Astrocyte of the spinal cord (primary cell): ENCODE data around the gene PPP1CC.
A peak's percentile ranks its signal among the peaks of the same experiment; 100 is the strongest.

ENCODE experiments used
- DNase-seq: peaks from one replicate; pipeline ENCODE4 v3.0.0; 2011; ENCODE audit warnings: low read depth, low spot score
- H3K4me3 ChIP-seq: 2 replicates; pipeline ENCODE4 v1.5.1; 2011; ENCODE audit warnings: low read depth, mild to moderate bottlenecking, low read length, moderate library complexity
- CTCF ChIP-seq: IDR thresholded peaks from 2 replicates; pipeline ENCODE4 v1.5.1; 2012; ENCODE audit warnings: low read depth, mild to moderate bottlenecking, low read length, inconsistent platforms
- in situ Hi-C: cut with HindIII; loops from 2 replicates; pipeline ENCODE4 v1.10.0; 2017; ENCODE audit warnings: low sequenced_read_pairs

The PPP1CC gene

DNA sequence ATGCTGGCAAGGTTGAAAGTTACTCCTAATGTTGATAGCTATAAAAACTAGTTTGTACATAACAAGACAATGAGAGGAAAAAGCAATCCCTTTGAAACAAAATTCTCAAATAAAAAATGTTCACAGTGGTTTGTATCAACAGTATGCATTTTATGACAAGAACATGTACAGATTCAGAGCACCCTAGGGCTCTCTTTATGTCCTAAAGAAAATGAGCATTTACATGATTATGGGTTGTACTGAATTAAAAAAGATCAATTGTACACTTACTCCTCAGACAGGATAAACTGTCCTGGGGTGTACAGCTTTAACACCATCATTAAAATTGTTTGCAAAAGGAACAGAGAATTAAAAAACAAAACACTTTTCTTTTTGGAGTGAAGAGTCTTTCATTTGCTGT is 22.2 kb downstream of the PPP1CC start:
- no peak for TF ChIP-seq CTCF
- in situ Hi-C loops, result no loop called here
- DNase-seq, result no peak
- no peak overlapping the region for H3K4me3 ChIP-seq

DNA sequence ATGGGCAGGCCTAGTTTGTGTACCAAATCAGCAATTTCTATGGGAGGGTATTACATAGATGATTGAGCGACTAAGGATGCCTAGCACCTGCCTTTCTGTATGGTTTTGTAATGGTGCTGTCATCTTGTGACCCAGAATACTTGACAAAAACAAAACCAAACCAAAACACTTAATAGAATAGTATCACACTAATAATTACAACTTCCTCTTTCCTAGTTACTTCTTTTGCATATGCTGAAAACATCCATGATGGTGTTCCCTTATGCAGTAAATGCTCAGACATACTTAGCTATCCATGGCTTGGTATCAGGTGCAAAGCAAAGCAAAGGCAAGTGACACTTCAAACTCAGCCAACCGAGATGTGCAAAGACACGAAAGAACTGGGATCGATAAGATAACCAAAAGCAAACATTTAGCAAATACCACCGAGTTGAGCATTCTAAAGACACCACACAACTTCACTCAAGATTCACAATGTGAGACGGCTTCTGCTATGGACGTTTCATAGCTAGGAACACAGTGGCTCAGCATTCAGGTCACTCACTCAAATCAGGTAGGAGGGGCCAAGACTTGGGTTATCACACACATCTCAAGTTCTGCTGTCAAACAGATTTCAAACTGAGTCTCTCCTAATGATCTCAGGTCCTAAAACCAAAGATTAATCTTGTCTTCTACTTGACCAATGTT is 24.3 kb downstream of the PPP1CC start:
- in situ Hi-C loops, result no loop called here
- DNase-seq, result no peak
- H3K4me3 ChIP-seq, result no peak overlapping the region
- TF ChIP-seq CTCF, result no peak

DNA sequence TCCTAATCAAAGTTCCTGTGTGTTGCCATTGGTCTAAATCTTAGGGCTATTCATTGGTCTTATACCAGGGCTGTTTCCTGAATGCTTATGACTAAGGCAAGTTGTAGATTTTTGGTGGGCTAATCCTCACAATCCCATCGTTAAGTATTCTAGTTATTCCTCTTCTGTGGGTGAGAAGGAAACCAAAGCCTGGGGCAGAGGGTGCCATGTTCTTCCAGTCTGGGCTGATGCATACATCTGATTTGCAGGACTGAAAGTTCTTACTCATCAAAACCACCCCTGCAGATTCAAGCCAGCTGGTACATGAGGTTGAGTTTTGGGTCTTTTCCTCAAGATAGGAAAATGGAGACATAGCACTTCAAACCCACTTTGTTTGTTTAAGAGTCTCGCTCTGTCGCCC is 25.7 kb downstream of the PPP1CC start:
- DNase-seq, result no peak
- H3K4me3 ChIP-seq, result no peak overlapping the region
- TF ChIP-seq CTCF, result no peak
- in situ Hi-C loops, result no loop called here

DNA sequence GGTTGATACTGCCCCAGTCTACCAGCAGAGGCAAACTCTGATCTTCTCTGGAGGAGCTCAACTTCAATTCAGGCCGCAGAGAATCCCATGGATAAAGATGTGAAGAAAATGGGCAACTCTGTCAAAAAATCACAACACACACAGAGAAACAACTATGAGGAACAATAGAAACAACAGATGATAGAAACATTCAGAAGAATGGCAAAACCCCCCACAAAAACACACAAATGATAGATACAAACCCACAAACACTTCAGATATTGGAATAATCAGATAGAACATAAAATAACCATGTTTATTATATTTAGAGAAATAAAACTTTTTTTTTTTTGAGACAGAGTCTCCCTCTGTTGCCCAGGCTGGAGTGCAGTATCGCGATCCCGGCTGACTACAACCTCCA is 33.8 kb downstream of the PPP1CC start:
- in situ Hi-C loops, result no loop called here
- DNase-seq, result no peak
- H3K4me3 ChIP-seq, result no peak overlapping the region
- TF ChIP-seq CTCF, result no peak

- in situ Hi-C loops, result no loop called here
These were observed 37.4 kb downstream of the PPP1CC start for GRCh38 chr12:110705309-110705708.

GRCh38 chr12:110704750-110705149 is 37.9 kb downstream of the PPP1CC start:
- in situ Hi-C loops, result no loop called here
- DNase-seq, result no peak
- peak; percentile 25 for TF ChIP-seq CTCF
- no peak overlapping the region for H3K4me3 ChIP-seq

More at GRCh38 chr12:110705309-110705708, 37.4 kb downstream of the PPP1CC start:
- no peak overlapping the region for H3K4me3 ChIP-seq
- no peak for DNase-seq
- TF ChIP-seq CTCF, result no peak
